Measurements from ENCODE around the gene LY6G6D.

Gene LY6G6D

DNA sequence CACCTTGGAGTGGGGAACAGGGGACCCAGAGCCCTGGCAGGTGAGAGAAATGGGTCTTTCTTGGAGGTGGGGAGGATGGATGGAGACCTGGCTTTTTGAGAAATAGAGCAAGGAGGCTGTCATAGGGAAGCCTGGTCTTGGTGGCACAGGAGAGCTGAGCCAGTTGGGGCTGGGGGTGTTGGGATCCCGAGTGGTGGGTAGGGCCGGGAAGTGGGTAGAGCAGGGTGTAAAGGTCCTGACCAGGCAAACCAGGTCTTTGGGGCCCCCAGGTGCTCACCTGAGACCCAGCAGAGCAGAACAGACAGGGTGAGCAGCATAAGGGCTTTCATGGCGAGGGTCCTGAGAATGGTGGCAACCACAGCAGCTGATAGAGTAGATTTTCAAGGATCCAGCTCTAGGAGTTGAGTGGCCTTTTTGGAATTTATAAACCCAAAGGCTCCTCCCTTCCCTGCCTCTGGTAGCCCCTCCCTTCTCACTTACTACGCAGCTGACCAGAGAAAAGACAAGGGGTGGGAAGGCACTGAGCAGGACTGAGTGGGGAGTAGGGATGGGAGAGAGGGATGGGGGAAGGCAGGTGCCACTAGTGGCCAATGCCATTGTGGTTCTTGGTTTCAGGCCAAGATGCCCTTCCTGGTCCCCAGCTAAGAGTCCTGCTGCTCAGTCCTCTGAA is 6.3 kb downstream of the LY6G6D start, which contains the start of gene LY6G6C:
Gene LY6G6C (minus strand): TSS at position 396 of the 670 bp plus-strand sequence. CDS start 67 bp downstream, at position 329.
- no peak for ATAC-seq

DNA sequence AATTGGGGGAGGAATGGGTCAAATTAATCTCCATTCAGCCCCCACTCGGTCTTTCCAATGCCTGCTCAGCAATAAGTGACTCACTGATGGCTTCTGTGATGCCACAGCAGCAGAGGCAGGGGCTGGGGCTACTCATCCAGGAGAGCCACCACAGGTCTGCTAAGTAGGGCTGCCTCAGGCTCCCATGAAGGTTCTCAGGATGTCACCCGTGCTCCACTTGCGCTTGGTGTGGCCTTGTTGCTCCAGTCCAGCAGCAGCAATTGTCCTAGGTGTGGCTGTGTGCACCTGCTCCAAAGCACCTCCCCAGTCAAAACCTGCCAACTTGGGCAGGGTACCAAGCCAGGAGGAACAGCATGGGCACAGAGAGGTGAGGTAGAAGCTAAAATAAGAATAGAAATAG is 7.0 kb downstream of the LY6G6D start:
- ATAC-seq = no peak
- no peak for TF ChIP-seq CSDC2 (CRISPR knock-in tag; IDR thresholded peaks at IDR 0.05)
- no peak for TF ChIP-seq TCF4 (CRISPR knock-in tag; IDR thresholded peaks at IDR 0.05; ENCODE audit: borderline replicate concordance)
- TF ChIP-seq TOX (CRISPR knock-in tag; IDR thresholded peaks at IDR 0.05; ENCODE audit: borderline replicate concordance) = no peak
- TF ChIP-seq, protein P1, sequence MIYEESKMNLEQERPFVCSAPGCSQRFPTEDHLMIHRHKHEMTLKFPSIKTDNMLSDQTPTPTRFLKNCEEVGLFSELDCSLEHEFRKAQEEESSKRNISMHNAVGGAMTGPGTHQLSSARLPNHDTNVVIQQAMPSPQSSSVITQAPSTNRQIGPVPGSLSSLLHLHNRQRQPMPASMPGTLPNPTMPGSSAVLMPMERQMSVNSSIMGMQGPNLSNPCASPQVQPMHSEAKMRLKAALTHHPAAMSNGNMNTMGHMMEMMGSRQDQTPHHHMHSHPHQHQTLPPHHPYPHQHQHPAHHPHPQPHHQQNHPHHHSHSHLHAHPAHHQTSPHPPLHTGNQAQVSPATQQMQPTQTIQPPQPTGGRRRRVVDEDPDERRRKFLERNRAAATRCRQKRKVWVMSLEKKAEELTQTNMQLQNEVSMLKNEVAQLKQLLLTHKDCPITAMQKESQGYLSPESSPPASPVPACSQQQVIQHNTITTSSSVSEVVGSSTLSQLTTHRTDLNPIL (CRISPR knock-in tag; IDR thresholded peaks at IDR 0.05; ENCODE audit: low read depth) = no peak
- TF ChIP-seq, protein P2, sequence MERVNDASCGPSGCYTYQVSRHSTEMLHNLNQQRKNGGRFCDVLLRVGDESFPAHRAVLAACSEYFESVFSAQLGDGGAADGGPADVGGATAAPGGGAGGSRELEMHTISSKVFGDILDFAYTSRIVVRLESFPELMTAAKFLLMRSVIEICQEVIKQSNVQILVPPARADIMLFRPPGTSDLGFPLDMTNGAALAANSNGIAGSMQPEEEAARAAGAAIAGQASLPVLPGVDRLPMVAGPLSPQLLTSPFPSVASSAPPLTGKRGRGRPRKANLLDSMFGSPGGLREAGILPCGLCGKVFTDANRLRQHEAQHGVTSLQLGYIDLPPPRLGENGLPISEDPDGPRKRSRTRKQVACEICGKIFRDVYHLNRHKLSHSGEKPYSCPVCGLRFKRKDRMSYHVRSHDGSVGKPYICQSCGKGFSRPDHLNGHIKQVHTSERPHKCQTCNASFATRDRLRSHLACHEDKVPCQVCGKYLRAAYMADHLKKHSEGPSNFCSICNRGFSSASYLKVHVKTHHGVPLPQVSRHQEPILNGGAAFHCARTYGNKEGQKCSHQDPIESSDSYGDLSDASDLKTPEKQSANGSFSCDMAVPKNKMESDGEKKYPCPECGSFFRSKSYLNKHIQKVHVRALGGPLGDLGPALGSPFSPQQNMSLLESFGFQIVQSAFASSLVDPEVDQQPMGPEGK (CRISPR knock-in tag; IDR thresholded peaks at IDR 0.05; ENCODE audit: borderline replicate concordance) = no peak
- no peak for TF ChIP-seq ZNF565 (CRISPR knock-in tag; conservative IDR thresholded peaks at IDR 0.05; ENCODE audit: low read depth)
- TF ChIP-seq, protein P3, sequence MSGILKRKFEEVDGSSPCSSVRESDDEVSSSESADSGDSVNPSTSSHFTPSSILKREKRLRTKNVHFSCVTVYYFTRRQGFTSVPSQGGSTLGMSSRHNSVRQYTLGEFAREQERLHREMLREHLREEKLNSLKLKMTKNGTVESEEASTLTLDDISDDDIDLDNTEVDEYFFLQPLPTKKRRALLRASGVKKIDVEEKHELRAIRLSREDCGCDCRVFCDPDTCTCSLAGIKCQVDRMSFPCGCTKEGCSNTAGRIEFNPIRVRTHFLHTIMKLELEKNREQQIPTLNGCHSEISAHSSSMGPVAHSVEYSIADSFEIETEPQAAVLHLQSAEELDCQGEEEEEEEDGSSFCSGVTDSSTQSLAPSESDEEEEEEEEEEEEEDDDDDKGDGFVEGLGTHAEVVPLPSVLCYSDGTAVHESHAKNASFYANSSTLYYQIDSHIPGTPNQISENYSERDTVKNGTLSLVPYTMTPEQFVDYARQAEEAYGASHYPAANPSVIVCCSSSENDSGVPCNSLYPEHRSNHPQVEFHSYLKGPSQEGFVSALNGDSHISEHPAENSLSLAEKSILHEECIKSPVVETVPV (CRISPR knock-in tag; IDR thresholded peaks at IDR 0.05) = no peak
- TF ChIP-seq ZFP30 (CRISPR knock-in tag; IDR thresholded peaks at IDR 0.05) = no peak
- TF ChIP-seq, protein P4, sequence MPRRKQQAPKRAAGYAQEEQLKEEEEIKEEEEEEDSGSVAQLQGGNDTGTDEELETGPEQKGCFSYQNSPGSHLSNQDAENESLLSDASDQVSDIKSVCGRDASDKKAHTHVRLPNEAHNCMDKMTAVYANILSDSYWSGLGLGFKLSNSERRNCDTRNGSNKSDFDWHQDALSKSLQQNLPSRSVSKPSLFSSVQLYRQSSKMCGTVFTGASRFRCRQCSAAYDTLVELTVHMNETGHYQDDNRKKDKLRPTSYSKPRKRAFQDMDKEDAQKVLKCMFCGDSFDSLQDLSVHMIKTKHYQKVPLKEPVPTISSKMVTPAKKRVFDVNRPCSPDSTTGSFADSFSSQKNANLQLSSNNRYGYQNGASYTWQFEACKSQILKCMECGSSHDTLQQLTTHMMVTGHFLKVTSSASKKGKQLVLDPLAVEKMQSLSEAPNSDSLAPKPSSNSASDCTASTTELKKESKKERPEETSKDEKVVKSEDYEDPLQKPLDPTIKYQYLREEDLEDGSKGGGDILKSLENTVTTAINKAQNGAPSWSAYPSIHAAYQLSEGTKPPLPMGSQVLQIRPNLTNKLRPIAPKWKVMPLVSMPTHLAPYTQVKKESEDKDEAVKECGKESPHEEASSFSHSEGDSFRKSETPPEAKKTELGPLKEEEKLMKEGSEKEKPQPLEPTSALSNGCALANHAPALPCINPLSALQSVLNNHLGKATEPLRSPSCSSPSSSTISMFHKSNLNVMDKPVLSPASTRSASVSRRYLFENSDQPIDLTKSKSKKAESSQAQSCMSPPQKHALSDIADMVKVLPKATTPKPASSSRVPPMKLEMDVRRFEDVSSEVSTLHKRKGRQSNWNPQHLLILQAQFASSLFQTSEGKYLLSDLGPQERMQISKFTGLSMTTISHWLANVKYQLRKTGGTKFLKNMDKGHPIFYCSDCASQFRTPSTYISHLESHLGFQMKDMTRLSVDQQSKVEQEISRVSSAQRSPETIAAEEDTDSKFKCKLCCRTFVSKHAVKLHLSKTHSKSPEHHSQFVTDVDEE (CRISPR knock-in tag; IDR thresholded peaks at IDR 0.05) = no peak
- no peak for TF ChIP-seq OSR1 (CRISPR knock-in tag; IDR thresholded peaks at IDR 0.05)
- no peak for TF ChIP-seq GLIS3 (CRISPR knock-in tag; IDR thresholded peaks at IDR 0.05)
- no peak for TF ChIP-seq PPARA (CRISPR knock-in tag; IDR thresholded peaks at IDR 0.05; ENCODE audit: borderline replicate concordance)

More for the DNA sequence above, 6.3 kb downstream of the LY6G6D start, which contains the start of gene LY6G6C:
- no peak for TF ChIP-seq GLIS3 (CRISPR knock-in tag; IDR thresholded peaks at IDR 0.05)
- no peak for TF ChIP-seq TCF4 (CRISPR knock-in tag; IDR thresholded peaks at IDR 0.05; ENCODE audit: borderline replicate concordance)
- TF ChIP-seq ZC3H10 (CRISPR knock-in tag; IDR thresholded peaks at IDR 0.05) = no peak
- TF ChIP-seq ISL1 (CRISPR knock-in tag; IDR thresholded peaks at IDR 0.05) = no peak
- no peak for TF ChIP-seq ZNF70 (CRISPR knock-in tag; IDR thresholded peaks at IDR 0.05)
- TF ChIP-seq OSR1 (CRISPR knock-in tag; IDR thresholded peaks at IDR 0.05) = no peak
- TF ChIP-seq, protein P2 (CRISPR knock-in tag; IDR thresholded peaks at IDR 0.05; ENCODE audit: borderline replicate concordance) = no peak
- TF ChIP-seq SNAI2 (CRISPR knock-in tag; IDR thresholded peaks at IDR 0.05) = no peak
- no peak for TF ChIP-seq ESRRG (CRISPR knock-in tag; IDR thresholded peaks at IDR 0.05)
- no peak for TF ChIP-seq BACH2 (CRISPR knock-in tag; IDR thresholded peaks at IDR 0.05; ENCODE audit: borderline replicate concordance)
- TF ChIP-seq ZNF8 (CRISPR knock-in tag; IDR thresholded peaks at IDR 0.05) = no peak
- TF ChIP-seq, protein P1 (CRISPR knock-in tag; IDR thresholded peaks at IDR 0.05; ENCODE audit: low read depth) = no peak
- TF ChIP-seq, protein P5, sequence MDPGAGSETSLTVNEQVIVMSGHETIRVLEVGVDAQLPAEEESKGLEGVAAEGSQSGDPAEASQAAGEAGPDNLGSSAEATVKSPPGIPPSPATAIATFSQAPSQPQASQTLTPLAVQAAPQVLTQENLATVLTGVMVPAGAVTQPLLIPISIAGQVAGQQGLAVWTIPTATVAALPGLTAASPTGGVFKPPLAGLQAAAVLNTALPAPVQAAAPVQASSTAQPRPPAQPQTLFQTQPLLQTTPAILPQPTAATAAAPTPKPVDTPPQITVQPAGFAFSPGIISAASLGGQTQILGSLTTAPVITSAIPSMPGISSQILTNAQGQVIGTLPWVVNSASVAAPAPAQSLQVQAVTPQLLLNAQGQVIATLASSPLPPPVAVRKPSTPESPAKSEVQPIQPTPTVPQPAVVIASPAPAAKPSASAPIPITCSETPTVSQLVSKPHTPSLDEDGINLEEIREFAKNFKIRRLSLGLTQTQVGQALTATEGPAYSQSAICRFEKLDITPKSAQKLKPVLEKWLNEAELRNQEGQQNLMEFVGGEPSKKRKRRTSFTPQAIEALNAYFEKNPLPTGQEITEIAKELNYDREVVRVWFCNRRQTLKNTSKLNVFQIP (CRISPR knock-in tag; IDR thresholded peaks at IDR 0.05; ENCODE audit: borderline replicate concordance, low read depth) = no peak
- TF ChIP-seq PPARA (CRISPR knock-in tag; IDR thresholded peaks at IDR 0.05; ENCODE audit: borderline replicate concordance) = no peak
- TF ChIP-seq, protein P4 (CRISPR knock-in tag; IDR thresholded peaks at IDR 0.05) = no peak
- no peak for TF ChIP-seq ARNTL (CRISPR knock-in tag; IDR thresholded peaks at IDR 0.05; ENCODE audit: borderline replicate concordance, low read depth)
- TF ChIP-seq ZFP3 (CRISPR knock-in tag; IDR thresholded peaks at IDR 0.05) = no peak
- TF ChIP-seq ZNF565 (CRISPR knock-in tag; conservative IDR thresholded peaks at IDR 0.05; ENCODE audit: low read depth) = no peak
- TF ChIP-seq ZFP30 (CRISPR knock-in tag; IDR thresholded peaks at IDR 0.05) = no peak
- no peak for TF ChIP-seq RARB (CRISPR knock-in tag; IDR thresholded peaks at IDR 0.05)
